GM12874 (cell line): ENCODE results near the gene STARD10.

ENCODE experiments used
- CTCF ChIP-seq: IDR thresholded peaks from 2 replicates; pipeline ENCODE4 v1.5.1; 2011; ENCODE audit warnings: low read depth, mild to moderate bottlenecking, control low read depth, low read length, moderate library complexity; ENCODE audit not compliant: insufficient read depth

Gene STARD10

GRCh38 chr11:72784662-72785061 lies 9.2 kb downstream of the STARD10 start:
- no peak for TF ChIP-seq CTCF

- TF ChIP-seq CTCF: no peak
Observed at GRCh38 chr11:72783144-72783905, 10.5 kb downstream of the STARD10 start.

- TF ChIP-seq CTCF: no peak
Observed at GRCh38 chr11:72782081-72782920, 11.5 kb downstream of the STARD10 start.

- TF ChIP-seq CTCF: no peak
Observed at GRCh38 chr11:72781313-72782080, 12.3 kb downstream of the STARD10 start.

- TF ChIP-seq CTCF: no peak
Observed at GRCh38 chr11:72781063-72781312, 12.9 kb downstream of the STARD10 start.

GRCh38 chr11:72780296-72781062 lies 13.4 kb downstream of the STARD10 start:
- TF ChIP-seq CTCF: no peak
